ENCODE data around the gene PPP2R2D.

DNA sequence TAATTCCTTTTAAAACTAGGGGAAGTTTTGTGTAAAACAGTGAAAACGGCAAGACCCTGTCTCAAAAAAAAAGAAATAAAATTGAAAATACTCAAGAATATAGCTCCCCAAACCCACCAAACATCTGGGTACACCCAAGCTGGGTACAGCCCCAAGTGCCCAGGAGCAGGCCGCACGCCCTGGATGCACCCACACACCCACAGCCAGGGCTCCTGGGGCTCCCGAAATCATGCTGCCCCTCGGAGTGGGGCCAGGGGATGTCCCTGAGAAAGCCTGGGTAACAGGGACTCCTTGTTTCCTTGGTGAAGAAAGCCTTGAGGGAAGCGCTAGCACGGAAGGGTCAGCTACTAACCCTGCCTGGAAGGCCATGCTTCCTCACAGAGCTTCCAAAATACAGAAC lies 70.8 kb downstream of the PPP2R2D start:
- TF ChIP-seq POLR2AphosphoS5 (IDR thresholded peaks at IDR 0.05; ENCODE audit: borderline replicate concordance, low read depth, low read length) (no peak), EZH2 (IDR thresholded peaks at IDR 0.05) (no peak), FOXP2 (optimal IDR thresholded peaks at IDR 0.05; ENCODE audit: control extremely low read depth, extremely low read length, insufficient read depth) (no peak)
